Measurements from ENCODE around the gene CLIC3.
A peak's percentile ranks its signal among the peaks of the same experiment; 100 is the strongest.
"Not testable (repeated sequence)": the region's sequence is repeated elsewhere in the genome, so short reads cannot be mapped to it uniquely, and the experiment has no call there.

The CLIC3 gene, protein sequence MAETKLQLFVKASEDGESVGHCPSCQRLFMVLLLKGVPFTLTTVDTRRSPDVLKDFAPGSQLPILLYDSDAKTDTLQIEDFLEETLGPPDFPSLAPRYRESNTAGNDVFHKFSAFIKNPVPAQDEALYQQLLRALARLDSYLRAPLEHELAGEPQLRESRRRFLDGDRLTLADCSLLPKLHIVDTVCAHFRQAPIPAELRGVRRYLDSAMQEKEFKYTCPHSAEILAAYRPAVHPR

DNA sequence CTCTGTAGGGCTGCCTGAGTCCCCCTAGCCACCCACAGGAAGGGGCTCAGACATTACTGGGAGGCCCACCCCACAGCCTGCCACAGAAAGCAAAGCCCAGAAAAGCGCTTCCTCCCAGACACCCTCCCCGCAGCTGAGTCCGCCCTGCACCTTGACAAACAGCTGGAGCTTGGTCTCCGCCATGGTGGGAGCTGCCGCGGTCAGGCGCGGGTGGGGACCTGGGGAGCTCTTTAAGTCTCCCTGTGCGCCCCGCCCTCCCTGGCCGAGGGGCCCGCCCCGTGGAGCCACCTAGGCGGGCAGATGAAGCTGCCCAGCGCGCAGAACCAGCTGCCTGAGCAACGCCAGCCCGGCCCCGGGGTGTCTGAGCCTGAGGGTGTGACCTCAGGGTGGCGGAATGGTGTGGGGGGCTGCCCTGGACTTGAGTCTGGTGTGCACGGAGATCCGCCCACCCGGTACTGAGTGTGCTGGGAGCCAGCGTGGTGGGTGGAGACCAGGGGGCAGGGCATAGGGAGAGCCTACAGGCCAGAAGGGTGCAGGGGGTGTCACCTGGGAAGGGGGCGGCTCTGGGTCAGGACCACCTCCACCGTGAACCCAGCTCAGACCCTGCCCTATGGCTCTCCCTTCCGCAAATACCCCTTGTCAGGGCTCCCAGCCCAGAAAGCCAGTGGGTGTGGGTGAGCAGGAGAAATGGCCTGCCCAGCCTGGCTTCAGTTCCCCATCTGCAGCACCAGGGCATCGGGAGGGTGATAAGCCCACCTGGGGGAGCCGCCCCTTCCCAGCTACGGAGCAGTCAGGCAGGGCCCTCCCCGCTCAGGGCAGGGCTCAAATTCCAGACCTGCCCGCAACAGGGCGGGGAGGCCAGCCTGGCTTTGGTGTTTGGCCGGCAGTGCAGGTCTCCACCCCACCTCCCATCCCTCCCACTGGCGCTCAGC lies at the start of gene CLIC3:
CLIC3 (minus strand) TSS at position 208 of the 932 bp plus-strand sequence; CDS start at position 183, 25 bp downstream.
- no peak for DNase-seq

DNA sequence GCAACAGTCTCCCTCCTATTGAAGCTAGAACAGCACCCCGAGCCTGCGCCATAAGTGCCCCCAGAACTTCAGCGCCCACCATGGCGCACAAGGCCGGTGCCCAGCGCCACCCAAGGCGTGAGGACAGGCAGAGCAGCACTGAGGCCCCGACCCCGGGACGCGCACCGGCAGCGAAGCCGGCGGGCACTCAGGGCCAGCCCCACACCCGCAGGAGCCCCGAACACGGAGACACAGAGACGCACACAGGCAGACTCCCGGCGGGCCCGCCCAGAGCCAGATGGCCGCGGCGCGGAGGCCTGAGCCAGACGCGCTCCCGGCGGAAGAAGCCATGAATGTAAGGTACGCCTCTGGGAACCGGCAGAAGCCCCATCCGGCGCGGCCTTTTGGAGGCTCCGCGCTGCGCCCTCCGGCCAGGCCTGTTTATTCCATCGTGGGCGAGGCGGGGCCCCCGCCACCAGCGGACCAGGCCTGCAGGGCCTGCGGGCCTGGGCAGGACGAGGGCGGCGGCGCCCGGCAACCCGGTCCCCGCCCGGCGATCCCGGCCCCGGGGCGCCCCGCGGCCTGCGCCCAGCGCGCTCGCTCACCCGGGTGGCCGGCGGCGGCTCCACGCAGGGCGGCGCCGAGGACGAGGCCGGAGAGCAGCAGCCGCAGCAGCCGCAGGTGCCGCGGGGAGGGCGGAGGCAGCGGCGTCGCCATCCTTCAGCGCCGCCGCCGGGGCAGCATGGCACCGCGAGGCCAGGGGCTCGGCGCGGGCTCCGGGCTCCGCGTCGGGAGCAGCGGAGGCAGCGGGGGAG lies 49.1 kb upstream of the CLIC3 start:
- no peak for DNase-seq

DNA sequence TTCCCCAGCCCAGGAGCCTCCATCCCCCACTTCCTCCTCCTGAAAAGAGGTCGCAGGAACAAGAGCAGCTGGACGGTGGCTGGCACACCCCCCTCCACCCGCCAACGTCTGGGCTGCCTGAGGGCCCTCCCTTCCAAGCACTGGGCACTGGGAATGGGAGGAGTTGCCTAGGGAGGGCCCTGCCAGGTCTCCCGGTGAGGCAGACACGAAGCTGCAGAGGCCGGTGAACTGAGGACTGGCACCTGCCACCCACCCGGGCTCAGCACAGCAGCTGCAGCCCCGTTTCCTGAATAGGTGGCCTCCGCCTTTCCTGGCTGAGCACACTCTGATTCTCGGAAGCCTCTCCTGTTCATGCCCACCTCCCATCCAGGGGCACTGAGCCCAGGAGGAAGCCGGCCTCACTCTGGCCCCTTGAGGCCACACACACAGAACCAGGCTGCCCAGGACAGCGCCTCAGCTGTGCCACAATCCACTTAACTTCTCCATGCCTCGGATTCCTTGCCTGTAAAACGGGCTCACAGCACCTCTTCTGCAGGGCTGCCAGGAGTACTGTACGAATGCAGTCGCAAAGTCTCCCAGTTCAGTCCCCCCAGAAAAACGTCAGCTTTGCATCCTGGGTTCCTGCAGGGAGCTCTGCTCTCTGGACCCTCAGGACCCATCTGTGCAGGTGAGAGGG lies 48.3 kb upstream of the CLIC3 start:
- peak; percentile 84 for DNase-seq

DNA sequence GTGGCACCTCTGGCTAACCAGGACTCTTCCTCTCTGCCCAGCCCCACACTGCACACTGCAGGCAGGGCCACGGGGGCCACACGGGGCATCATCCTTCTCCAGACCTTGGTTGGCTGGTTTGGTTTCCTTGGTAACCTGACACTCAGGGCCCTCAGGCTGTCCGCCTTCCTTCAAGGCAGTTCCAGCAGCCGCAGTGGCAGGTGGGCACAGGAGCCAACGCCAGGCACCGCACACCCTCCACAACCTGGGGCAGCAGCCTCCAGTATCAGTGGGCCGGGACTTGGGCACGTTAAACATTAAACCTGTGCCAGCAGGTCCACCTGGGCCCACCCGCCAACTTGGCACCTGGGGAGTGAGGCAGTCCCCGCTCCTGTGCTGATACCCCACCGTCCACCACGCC lies 47.7 kb upstream of the CLIC3 start:
- no peak for DNase-seq

DNA sequence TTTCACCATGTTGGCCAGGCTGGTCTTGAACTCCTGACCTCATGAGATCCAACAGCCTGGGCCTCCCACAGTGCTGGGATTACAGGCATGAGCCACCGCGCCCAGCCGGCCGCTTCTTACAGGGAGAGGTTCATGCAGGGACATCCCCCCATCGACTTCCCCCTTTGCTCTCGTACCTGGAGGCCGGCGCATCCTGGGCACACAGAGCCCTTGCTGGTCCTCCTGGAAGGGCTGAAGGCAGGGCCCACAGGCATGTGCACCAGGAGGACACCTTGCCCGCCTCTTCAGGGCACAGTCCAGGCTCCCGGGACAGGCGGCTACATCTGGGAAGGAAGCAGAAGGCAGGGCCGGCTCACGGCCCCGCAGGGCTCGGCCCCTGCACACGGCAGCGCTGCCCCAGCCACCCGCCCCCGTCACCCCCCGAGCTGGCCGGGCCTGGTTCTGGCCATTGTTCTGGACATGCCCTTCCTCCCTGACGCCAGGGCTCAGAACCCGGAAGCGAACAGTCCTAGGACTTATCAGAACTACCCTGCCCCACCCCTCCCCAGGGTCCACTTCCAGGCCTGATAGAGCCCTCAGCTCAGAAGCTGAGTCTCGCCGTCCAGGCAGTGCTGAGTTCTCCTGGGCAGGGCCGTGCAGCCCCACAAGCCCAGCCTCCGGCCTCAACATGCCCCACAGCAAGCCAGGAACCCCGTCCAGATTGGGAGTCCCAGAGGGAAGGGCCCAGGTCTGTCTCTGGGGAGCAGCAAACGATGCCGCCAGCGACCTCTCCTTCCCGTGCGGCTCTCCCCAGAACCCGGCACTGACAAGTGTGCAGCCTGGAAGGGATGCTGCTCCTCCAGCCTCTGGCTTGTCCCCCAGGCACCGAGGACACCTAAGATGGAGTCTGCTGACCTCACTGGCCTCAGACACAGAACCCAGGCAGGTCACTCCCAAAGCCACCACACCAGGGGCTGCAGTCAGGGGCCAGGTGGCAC lies 46.7 kb upstream of the CLIC3 start:
- DNase-seq, result no peak

DNA sequence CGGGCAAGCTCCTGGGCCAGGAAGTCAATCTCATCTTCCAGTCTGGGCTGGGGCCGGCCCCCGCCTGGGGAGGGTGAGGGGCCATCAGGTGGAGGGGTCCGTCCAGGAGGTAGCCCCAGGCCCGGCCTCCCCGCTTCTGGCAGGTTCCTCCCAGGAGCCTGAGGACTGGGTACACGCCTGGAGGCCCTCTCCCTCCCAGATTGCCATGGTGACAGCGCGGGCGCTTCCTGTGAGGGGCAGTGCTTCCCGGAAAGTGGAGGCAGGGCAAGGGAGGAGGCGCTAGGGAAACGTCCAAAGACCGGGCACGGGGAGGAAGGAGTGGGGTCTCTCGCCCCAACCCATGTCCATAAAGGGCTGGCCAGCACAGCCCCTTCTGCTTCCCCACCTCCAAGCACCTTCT lies 44.8 kb upstream of the CLIC3 start:
- no peak for DNase-seq

DNA sequence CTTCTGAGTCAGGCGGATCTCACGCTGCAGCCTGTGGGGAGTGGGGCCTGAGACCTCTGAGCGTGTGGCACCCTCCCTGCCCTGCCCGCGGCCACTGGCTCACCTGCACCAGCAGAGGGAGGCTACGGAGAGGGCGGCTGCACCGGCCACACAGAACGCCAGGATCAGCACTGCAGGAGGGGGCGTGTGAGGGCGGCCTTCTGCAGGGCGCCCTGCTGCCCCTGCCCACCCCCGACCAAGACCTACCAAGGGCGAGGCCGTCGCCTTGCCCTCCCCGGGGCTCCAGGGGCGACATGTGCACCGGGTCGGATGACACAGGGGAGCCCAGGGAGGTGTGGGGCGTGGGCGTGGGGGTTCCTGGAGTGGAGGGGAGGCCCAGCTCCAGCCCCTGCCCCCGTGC lies 44.2 kb upstream of the CLIC3 start:
- no peak for DNase-seq

DNA sequence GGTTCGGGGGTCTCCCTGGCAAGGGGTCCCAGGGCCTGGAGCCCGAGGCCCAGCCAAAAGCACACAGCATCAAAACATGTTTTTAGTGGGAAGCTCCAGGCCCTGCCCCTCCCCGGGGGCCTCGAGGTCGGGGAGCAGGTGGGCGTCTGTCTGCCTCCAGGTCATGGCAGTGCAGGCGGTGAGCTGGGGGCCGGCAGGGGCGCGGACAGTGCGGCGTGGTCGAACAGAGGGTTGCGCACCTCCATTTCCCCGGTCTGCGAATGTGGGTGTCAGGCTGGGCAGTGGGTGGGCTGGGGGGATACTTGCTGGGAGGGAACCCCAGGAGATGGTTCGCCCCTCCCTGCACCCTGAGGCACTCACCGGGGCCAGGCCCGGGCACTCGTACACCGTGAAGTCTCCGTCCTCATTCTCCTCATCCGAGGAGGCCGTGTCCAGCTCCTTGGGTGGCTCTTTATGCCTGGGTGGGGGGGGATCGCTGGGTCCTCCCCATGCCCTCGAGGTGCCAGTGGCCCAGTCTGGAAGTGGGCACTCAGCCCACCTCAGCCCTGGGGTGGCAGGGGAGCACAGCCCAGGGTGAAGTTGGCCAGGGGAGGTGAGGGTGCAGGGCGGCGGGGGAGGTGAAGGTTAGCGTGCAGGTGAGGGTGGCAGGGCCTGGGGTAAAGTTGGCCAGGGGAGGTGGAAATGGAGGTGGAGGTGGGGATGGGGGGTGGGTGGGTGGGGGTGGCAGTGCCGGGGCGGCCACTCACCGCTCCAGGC lies 43.4 kb upstream of the CLIC3 start:
- no peak for DNase-seq

DNA sequence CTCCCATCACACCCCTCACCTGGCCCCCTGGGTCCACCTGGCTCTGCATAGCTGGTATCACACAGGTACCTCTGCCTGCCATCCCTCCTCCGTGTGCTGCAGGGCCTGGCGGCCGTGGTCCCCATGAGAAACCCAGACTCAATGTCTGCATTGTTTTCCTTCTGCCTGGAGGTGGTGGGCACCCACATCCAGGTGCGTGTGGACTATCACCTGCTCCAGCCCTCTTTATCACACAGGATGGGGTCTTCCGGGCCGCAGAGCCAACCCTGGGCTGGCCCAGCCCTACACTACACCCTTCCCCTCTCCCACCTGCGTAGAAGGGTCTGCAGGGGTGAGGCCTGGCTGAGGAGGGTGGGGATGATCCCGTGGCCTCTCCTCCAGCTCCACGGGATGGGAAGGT lies 42.5 kb upstream of the CLIC3 start:
- no peak for DNase-seq

DNA sequence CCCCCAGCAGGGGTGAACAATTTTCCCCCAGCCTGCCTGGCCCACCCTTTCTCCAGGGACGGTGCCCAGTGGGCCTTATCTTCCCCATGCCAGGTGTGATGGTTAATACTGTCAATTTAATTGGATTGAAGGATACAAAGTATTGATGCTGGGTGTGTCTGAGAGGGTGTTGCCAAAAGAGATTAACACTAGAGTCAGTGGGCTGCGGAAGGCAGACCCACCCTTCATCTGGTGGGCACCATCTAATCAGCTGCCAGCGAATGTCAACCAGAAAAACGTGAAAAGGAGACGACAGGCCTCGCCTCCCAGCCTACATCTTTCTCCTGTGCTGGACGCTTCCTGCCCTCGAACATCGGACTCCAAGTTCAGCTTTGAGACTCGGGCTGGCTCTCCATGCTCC lies 41.1 kb upstream of the CLIC3 start:
- no peak for DNase-seq

DNA sequence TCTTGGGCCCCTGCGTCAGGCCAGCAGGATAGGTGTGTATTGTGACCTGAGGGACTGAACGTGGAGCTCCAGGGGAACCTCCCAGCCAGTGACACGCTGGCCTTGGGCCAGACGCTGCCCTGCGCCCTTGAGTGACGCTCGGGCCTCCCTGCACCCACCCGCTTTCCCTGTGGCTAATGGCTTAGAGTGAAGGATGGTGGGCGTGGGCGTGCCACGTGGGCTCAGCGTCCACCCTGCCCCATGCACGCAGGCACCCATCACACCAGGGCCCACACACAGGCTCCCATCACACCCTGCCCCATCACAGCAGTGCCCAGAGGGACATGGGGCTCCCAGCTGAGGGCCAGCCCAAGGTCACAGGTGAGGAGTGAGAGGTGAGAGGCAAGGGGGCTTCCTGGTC lies 40.7 kb upstream of the CLIC3 start:
- no peak for DNase-seq

DNA sequence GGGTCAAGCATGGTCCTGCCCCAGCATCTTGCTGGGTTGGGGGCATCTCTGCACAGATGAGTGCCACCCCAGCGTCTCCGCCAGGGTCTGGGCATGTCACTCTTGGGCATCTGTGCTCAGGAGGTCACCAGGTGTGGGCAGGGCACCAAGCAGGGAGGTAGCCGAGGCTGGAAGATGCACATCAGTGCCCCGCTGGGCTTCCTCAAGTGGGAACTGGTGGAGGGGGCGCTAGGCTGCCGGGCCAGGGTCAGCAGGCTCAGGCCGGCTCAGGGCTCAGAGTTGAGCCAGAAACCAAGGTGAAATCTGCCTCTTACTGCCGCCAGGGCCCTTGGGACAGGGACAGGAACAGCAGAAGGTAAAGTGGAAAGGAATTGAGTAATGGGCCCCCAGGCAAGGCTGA lies 39.6 kb upstream of the CLIC3 start:
- DNase-seq, result no peak

DNA sequence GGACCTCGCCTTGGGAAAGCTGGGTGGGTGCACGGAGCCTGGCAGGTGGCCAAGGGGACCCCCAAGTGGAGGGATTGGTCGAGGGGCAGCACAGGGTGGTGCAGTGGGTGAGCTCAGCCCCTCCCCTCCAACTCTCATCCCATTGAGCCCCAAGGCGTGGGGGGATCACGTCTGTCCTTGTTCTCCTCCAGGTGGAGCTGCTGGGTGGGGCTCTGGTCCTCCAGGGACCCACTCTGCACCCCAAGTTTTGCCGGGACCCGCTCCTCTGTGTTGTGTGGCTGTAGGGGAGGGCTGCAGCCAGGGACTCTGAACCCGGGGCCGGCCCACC lies 39.1 kb upstream of the CLIC3 start:
- DNase-seq, result no peak

DNA sequence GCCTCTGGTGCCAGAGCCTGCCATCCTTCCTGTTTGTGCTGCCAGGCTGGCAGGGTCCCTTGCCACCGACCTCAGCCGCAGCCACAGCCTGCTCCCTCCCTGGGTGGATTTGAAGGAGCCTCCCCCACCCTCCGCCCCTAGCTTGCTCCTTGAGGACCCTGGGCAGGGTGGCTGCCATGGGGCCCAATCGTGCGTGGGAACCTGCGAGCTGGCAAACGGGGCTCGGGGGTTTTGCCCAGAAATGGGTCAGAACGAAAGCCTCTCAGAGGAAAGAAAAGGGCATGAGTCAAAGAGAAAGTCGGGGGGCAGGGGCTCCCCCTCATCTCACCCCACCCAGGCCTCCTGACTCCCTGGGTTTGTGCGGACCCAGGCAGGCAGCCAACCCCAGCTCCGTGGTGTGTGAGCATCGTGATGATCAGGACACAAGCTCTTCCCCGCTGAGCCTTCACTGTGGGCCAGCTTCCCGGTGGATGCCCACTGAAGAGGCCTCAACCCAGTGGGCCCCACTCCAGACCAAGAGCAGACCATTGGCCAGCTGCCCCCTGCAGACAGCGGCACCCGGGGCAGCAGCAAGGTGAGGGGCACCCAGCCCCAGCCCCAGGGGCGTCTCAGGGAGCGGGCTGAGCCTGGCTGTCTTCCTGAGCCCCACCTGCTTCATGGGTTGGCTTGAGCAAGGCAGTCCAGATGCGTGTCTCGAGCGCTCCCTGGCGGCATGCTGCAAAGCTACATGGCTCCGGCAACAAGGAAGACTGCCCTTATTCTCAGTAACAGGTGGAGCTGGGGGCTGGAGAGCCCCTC lies 38.5 kb upstream of the CLIC3 start:
- peak; percentile 90 for DNase-seq

DNA sequence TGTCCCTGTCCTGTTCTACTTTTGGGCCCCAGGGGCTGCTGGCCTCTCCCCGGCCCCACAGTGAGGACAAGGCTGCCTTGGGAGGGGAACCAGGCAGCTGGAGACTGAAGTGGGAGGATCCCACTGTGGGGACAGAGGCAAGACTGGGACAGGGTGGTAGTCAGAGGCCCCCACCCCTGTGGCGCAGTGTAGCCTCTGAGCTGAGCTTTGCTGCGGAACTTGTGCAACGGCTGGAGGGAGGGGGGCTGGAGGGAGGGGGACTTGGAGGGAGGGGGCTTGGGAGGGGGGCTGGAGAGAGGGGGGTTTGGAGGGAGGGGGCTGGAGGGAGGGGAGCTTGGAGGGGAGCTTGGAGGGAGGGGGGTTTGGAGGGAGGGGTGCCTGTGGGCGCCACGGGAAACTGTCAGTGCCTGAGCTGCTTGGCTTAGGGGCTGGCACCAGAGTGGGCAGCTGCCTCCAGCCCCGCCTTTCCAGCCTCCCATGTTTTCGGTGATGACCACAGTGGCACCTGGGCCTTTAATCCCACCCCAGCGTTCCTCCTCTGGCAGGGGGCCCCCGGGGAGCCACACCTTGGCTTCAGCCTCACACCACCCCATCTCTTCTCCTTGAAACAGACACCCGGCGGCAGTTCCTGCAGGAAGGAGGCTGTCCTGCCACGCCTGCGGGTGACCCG lies 37.8 kb upstream of the CLIC3 start:
- no peak for DNase-seq

DNA sequence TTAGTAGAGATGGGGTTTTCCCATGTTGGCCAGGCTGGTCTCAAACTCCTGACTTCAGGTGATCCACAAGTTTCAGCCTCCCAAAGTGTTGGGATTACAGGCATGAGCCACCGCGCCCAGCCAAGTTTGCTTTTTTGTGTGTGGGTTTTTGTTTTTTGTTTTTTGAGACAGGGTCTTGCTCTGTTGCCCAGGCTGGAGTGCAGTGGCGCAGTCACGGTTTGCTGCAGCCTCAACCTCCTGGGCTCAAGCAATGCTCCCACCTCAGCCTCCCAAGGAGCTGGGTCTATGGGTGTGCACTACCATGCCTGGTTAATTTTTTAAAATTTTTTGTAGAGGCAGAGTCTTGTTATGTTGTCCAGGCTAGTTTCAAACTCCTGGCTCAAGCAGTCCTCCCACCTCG lies 37.1 kb upstream of the CLIC3 start:
- DNase-seq, result not testable (repeated sequence)

DNA sequence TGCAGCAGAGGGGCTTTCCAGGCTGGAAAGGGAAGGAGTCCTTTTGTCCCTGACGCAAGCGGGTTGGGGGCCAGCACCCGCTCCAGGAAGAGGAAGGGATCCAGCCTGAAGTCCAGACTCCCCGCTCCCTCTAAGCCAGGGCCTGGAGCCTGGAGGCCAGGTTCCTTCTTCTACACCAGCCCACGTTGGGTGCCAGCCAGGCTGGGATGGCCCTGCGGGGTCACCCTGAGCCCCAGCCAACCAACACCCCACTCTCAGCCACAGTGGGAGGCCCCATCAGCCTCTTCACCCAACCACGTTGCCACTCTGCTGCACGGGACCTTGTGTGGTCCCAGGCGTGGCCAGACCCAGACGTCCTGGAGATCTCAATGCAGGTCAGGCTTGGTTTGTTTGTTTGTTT lies 36.5 kb upstream of the CLIC3 start:
- no peak for DNase-seq

DNA sequence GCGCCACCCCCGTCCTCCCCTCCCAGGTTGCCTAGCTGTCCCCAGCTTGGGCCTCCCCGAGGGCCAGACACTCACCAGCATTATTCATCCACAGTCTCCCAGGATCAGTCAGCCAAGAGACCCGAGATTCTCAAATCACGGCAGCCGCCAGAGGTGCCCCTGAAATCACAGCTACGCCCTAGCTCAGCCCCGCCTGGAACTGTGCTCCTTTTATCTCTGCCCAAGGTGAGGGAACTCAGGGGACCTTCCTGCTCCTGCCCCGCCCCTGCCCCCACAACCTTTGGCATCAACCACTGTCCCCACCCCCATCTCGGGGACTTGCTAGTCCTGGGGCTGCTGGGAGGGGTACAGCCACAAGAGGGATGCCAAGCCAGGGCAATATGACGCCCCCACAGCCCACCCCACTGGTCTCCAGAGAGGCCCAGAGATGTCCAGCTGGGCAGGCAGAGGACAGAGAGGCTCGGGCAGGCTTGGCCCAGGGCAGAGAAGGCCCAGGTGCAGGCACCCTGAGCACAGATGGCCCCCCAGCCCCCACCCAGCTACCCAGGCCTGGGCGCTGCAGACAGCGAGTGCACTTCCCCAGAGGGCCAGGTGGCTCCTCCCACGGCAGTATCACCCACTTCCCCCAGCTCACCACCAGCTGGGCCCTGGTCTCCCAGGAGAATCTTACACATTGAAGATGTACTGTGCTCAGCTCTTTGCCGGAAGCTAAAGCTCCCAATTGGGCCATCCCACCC lies 35.7 kb upstream of the CLIC3 start, which contains the start of gene FUT7:
FUT7 (minus strand) TSS at position 185 of the 737 bp plus-strand sequence; CDS start at position 88, 97 bp downstream.
- no peak for DNase-seq
